OCI-LY3 (cell line): Measurements from ENCODE around the gene AATK.

ENCODE experiments used
- H2AFZ ChIP-seq: fragments of 200-600, 300-600 bp; shearing (Covaris generic); 2 replicates; pipeline ENCODE4 v1.6.0; 2014; ENCODE audit warnings: antibody characterized with exemption, low read depth, low read length
- H3K27ac ChIP-seq: fragments of 200-600, 300-600 bp; sonication (generic); 2 replicates; pipeline ENCODE4 v1.5.1; 2014; ENCODE audit warnings: mild to moderate bottlenecking, low read length, moderate library complexity, mixed read lengths
- H3K27me3 ChIP-seq: fragments of 200-600, 300-600 bp; sonication (generic); 2 replicates; pipeline ENCODE4 v1.6.1; 2014; ENCODE audit warnings: low read depth, low read length, mixed read lengths
- H3K36me3 ChIP-seq: fragments of 200-600, 300-600 bp; sonication (generic); replicated peaks from 2 replicates; pipeline ENCODE3; 2014; ENCODE audit warnings: low read depth, low read length, mixed read lengths
- H3K4me1 ChIP-seq: fragments of 300-600, 200-600 bp; sonication (generic); 2 replicates; pipeline ENCODE4 v1.6.1; 2014; ENCODE audit warnings: low read length, mixed read lengths
- H3K4me2 ChIP-seq: fragments of 200-600, 300-600 bp; sonication (generic); 2 replicates; pipeline ENCODE4 v1.6.1; 2014; ENCODE audit warnings: low read length, mixed read lengths
- H3K4me3 ChIP-seq: fragments of 300-600, 200-600 bp; sonication (generic); 2 replicates; pipeline ENCODE4 v1.5.1; 2014; ENCODE audit warnings: antibody characterized with exemption, mild to moderate bottlenecking, low read length, moderate library complexity
- H3K79me2 ChIP-seq: fragments of 300-600, 200-600 bp; shearing (Covaris generic); 2 replicates; pipeline ENCODE4 v1.6.1; 2014; ENCODE audit warnings: mild to moderate bottlenecking, low read length, mixed read lengths
- H3K9ac ChIP-seq: fragments of 300-600, 200-600 bp; shearing (Covaris generic); 2 replicates; pipeline ENCODE4 v1.6.0; 2014; ENCODE audit warnings: mild to moderate bottlenecking, low read length, moderate library complexity
- H3K9me3 ChIP-seq: fragments of 200-600, 300-600 bp; shearing (Covaris generic); 2 replicates; pipeline ENCODE4 v1.6.1; 2014; ENCODE audit warnings: low read length, mixed read lengths; ENCODE audit not compliant: insufficient read depth
- H4K20me1 ChIP-seq: fragments of 200-600, 300-600 bp; sonication (generic); 2 replicates; pipeline ENCODE4 v1.6.1; 2016; ENCODE audit warnings: low read length, mixed read lengths; ENCODE audit not compliant: insufficient read depth
- CTCF ChIP-seq: fragments of 200-600, 300-600 bp; sonication (generic); IDR thresholded peaks from 2 replicates; pipeline ENCODE4 v1.5.1; 2014; ENCODE audit warnings: antibody characterized with exemption, low read length, low read depth
- EZH2phosphoT487 ChIP-seq: fragments of 200-600 bp; shearing (Covaris generic); IDR thresholded peaks from 2 replicates; pipeline ENCODE4 v1.6.1; 2018; ENCODE audit warnings: antibody characterized with exemption, mixed run types, low read depth

AATK gene

GRCh38 chr17:81126281-81127132 lies 39.5 kb downstream of the AATK start:
- Histone ChIP-seq H3K9ac (no peak overlapping the region), H3K36me3 (no peaks in the 10 kb centered on the region), H3K4me1 (no peaks in the 10 kb centered on the region), H3K9me3 (no peaks in the 10 kb centered on the region), H3K4me3 (no peak overlapping the region), H3K79me2 (no peaks in the 10 kb centered on the region), H3K27ac (no peak overlapping the region), H3K27me3 (no peaks in the 10 kb centered on the region), H3K4me2 (no peak overlapping the region), H4K20me1 (no peaks in the 10 kb centered on the region), H2AFZ (no peak overlapping the region)
- TF ChIP-seq CTCF: no peak
- no peak for TF ChIP-seq EZH2phosphoT487

- H3K79me2 ChIP-seq: no peaks in the 10 kb centered on the region
- H3K9me3 ChIP-seq: no peaks in the 10 kb centered on the region
- no peak overlapping the region for H3K27ac ChIP-seq
- no peak overlapping the region for H2AFZ ChIP-seq
- no peaks in the 10 kb centered on the region for H3K36me3 ChIP-seq
- TF ChIP-seq CTCF (no peak), EZH2phosphoT487 (no peak)
- no peaks in the 10 kb centered on the region for H3K27me3 ChIP-seq
- H3K4me3 ChIP-seq: no peak overlapping the region
- H3K4me1 ChIP-seq: no peaks in the 10 kb centered on the region
- no peak overlapping the region for H3K9ac ChIP-seq
- no peaks in the 10 kb centered on the region for H4K20me1 ChIP-seq
- H3K4me2 ChIP-seq: no peak overlapping the region
Measured at GRCh38 chr17:81125573-81126081, 40.4 kb downstream of the AATK start.

GRCh38 chr17:81124377-81124776 lies 41.6 kb downstream of the AATK start:
- no peaks in the 10 kb centered on the region for H3K36me3 ChIP-seq
- H3K9me3 ChIP-seq: no peaks in the 10 kb centered on the region
- H3K27me3 ChIP-seq: no peaks in the 10 kb centered on the region
- H4K20me1 ChIP-seq: no peaks in the 10 kb centered on the region
- no peak overlapping the region for H3K4me3 ChIP-seq
- no peak for TF ChIP-seq CTCF
- no peak overlapping the region for H3K27ac ChIP-seq
- no peak overlapping the region for H2AFZ ChIP-seq
- H3K79me2 ChIP-seq: no peaks in the 10 kb centered on the region
- H3K4me2 ChIP-seq: no peak overlapping the region
- H3K9ac ChIP-seq: no peak overlapping the region
- H3K4me1 ChIP-seq: no peaks in the 10 kb centered on the region

GRCh38 chr17:81123052-81124048 lies 42.7 kb downstream of the AATK start:
- Histone ChIP-seq H3K27ac (no peak overlapping the region), H2AFZ (no peak overlapping the region), H3K79me2 (no peaks in the 10 kb centered on the region), H3K4me1 (no peaks in the 10 kb centered on the region), H3K27me3 (no peaks in the 10 kb centered on the region), H3K9me3 (no peaks in the 10 kb centered on the region), H3K4me2 (no peak overlapping the region), H3K36me3 (no peaks in the 10 kb centered on the region), H3K4me3 (no peak overlapping the region), H3K9ac (no peak overlapping the region), H4K20me1 (no peaks in the 10 kb centered on the region)
- no peak for TF ChIP-seq CTCF
- no peak for TF ChIP-seq EZH2phosphoT487
